Panc1 (cell line): ENCODE results near the gene STAT4.
A peak's percentile ranks its signal among the peaks of the same experiment; 100 is the strongest.

Experiments used
- POLR2AphosphoS5 ChIP-seq: IDR thresholded peaks from 2 replicates; pipeline ENCODE4 v1.6.1; 2012; ENCODE audit warnings: mild to moderate bottlenecking, low read depth, low read length, moderate library complexity
- TCF7L2 ChIP-seq: IDR thresholded peaks from 2 replicates; pipeline ENCODE4 v1.6.1; 2011; ENCODE audit warnings: mild to moderate bottlenecking, low read depth, low read length, inconsistent platforms
- TF ChIP-seq, protein P1 (sequence below): fragments of 450-650 bp; IDR thresholded peaks from 2 replicates; pipeline ENCODE4 v1.5.1; 2017; ENCODE audit warnings: mild to moderate bottlenecking
- TF ChIP-seq, protein P2 (sequence below), 2 experiments: IDR thresholded peaks; 2 replicates each; pipeline ENCODE4 v1.6.1; 2011 to 2012; ENCODE audit warnings: low read depth in 2 of 2, control low read depth in 1 of 2, low read length in 1 of 2, mild to moderate bottlenecking in 1 of 2, moderate library complexity in 1 of 2; ENCODE audit not compliant: insufficient read depth in 1 of 2

DNA sequence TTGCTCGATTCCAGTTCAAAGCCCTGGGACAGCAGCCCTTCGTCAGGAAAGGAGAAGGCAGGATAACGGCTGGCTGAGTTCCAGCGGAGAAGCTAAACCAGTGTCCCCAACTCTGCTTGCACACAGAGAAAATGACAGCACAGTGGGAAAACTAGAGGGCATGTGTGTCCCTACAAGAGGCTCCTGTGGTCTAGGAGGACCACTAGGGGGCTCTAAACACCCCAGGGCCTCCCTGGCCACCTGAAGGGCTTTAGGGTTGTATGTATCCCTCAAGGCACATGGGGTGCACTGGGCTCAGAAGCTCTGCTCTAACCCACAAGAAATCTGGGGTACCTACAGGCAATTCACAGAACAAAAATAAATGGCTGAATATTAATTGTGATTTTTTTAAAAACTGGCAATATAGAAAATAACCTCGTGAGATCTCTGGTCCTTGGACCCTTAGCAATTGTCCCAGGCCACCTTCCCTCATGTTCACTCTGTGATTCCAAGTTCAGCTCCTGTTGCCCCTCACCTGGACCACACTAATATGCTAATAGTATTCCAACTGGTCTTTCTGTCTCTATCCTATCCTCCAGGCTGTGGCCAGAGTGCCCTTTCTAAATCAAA lies 154.4 kb downstream of the STAT4 start:
- TF ChIP-seq, protein P1, sequence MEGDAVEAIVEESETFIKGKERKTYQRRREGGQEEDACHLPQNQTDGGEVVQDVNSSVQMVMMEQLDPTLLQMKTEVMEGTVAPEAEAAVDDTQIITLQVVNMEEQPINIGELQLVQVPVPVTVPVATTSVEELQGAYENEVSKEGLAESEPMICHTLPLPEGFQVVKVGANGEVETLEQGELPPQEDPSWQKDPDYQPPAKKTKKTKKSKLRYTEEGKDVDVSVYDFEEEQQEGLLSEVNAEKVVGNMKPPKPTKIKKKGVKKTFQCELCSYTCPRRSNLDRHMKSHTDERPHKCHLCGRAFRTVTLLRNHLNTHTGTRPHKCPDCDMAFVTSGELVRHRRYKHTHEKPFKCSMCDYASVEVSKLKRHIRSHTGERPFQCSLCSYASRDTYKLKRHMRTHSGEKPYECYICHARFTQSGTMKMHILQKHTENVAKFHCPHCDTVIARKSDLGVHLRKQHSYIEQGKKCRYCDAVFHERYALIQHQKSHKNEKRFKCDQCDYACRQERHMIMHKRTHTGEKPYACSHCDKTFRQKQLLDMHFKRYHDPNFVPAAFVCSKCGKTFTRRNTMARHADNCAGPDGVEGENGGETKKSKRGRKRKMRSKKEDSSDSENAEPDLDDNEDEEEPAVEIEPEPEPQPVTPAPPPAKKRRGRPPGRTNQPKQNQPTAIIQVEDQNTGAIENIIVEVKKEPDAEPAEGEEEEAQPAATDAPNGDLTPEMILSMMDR: peak; percentile 86
- TF ChIP-seq POLR2AphosphoS5: no peak
- TF ChIP-seq, protein P2, sequence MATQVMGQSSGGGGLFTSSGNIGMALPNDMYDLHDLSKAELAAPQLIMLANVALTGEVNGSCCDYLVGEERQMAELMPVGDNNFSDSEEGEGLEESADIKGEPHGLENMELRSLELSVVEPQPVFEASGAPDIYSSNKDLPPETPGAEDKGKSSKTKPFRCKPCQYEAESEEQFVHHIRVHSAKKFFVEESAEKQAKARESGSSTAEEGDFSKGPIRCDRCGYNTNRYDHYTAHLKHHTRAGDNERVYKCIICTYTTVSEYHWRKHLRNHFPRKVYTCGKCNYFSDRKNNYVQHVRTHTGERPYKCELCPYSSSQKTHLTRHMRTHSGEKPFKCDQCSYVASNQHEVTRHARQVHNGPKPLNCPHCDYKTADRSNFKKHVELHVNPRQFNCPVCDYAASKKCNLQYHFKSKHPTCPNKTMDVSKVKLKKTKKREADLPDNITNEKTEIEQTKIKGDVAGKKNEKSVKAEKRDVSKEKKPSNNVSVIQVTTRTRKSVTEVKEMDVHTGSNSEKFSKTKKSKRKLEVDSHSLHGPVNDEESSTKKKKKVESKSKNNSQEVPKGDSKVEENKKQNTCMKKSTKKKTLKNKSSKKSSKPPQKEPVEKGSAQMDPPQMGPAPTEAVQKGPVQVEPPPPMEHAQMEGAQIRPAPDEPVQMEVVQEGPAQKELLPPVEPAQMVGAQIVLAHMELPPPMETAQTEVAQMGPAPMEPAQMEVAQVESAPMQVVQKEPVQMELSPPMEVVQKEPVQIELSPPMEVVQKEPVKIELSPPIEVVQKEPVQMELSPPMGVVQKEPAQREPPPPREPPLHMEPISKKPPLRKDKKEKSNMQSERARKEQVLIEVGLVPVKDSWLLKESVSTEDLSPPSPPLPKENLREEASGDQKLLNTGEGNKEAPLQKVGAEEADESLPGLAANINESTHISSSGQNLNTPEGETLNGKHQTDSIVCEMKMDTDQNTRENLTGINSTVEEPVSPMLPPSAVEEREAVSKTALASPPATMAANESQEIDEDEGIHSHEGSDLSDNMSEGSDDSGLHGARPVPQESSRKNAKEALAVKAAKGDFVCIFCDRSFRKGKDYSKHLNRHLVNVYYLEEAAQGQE (IDR thresholded peaks at IDR 0.05; ENCODE audit: insufficient read depth in 1 of 2, low read depth in 2 of 2, low read length in 1 of 2): no peak
- TF ChIP-seq TCF7L2: no peak
